ENCODE measurements around the gene DHH.

DHH gene

GRCh38 chr12:49057888-49058287, 36.7 kb downstream of the DHH start (continued):
- TF ChIP-seq ZNF335 (tag by site-specific recombination; conservative IDR thresholded peaks at IDR 0.05) = peak; percentile 27

- no peak overlapping the region for H3K4me3 ChIP-seq (ENCODE audit: low read depth, low read length)
- TF ChIP-seq ZBTB11 (tag by site-specific recombination; conservative IDR thresholded peaks at IDR 0.05; ENCODE audit: low read depth) (peak; percentile 94), ZNF311 (tag by site-specific recombination; IDR thresholded peaks at IDR 0.05; ENCODE audit: borderline replicate concordance) (no peak), ZNF140 (tag by site-specific recombination; IDR thresholded peaks at IDR 0.05) (no peak), ZNF768 (tag by site-specific recombination; IDR thresholded peaks at IDR 0.05) (peak; percentile 60; the same call in 1 of the 2 replicates), ZNF169 (tag by site-specific recombination; IDR thresholded peaks at IDR 0.05) (no peak), ZNF341 (tag by site-specific recombination; IDR thresholded peaks at IDR 0.05; ENCODE audit: low read depth) (peak; percentile 67), ZNF473 (tag by site-specific recombination; IDR thresholded peaks at IDR 0.05) (no peak), ZNF335 (tag by site-specific recombination; conservative IDR thresholded peaks at IDR 0.05) (peak; percentile 25; the same call in 1 of the 2 replicates), ZNF76 (tag by site-specific recombination; IDR thresholded peaks at IDR 0.05; ENCODE audit: borderline replicate concordance, low read depth) (peak; percentile 89), TRIM28 (IDR thresholded peaks at IDR 0.05; ENCODE audit: borderline replicate concordance, low read length) (peak; percentile 43; the same call in 1 of the 2 replicates), ZBTB6 (tag by site-specific recombination; IDR thresholded peaks at IDR 0.05) (peak; percentile 79), ZBTB17 (tag by site-specific recombination; IDR thresholded peaks at IDR 0.05) (peak; percentile 76), ZNF600 (tag by site-specific recombination; IDR thresholded peaks at IDR 0.05) (peak; percentile 96), ZBTB20 (tag by site-specific recombination; IDR thresholded peaks at IDR 0.05) (0 out of 2 replicates have a peak, but pooled peaks have one; percentile 25), ZBTB48 (tag by site-specific recombination; IDR thresholded peaks at IDR 0.05) (peak; percentile 58; the same call in 1 of the 2 replicates), SCRT1 (tag by site-specific recombination; IDR thresholded peaks at IDR 0.05; ENCODE audit: borderline replicate concordance) (no peak), ZFP3 (tag by site-specific recombination; IDR thresholded peaks at IDR 0.05; ENCODE audit: low read depth) (no peak), SP2 (tag by site-specific recombination; IDR thresholded peaks at IDR 0.05) (peak; percentile 47), YY1 (tag by site-specific recombination; IDR thresholded peaks at IDR 0.05) (no peak), HOXC10 (CRISPR knock-in tag; IDR thresholded peaks at IDR 0.05) (no peak), ZNF394 (tag by site-specific recombination; IDR thresholded peaks at IDR 0.05; ENCODE audit: borderline replicate concordance) (peak; percentile 91), PRDM1 (tag by site-specific recombination; IDR thresholded peaks at IDR 0.05) (peak; percentile 98), ZNF302 (tag by site-specific recombination; IDR thresholded peaks at IDR 0.05; ENCODE audit: low read depth) (no peak)
- ChIA-PET CTCF (interaction anchor here (0.6 to 2.4 kb wide), 8 partner anchors 10 to 207 kb away, joined by 3 to 18 read pairs (median 5); no protein-coding TSS in a partner anchor), POLR2A (interaction anchor here (0.8 to 1.6 kb wide), 4 partner anchors 14 to 75 kb away, joined by 3 to 7 read pairs (median 4); partner anchors contain the start of genes RHEBL1 and TUBA1B)
- H3K9me3 ChIP-seq (ENCODE audit: control insufficient read depth, insufficient read depth, low read depth, low read length) = no peaks in the 10 kb centered on the region
- H3K27ac ChIP-seq (ENCODE audit: extremely low read depth, low read depth, low read length) = no peak overlapping the region
- H3K36me3 ChIP-seq (ENCODE audit: control insufficient read depth in 2 of 2, insufficient read depth in 1 of 2, low read length in 2 of 2) = peaks cover 23 to 48% of the 10 kb centered on the region in 2 experiments
- peaks cover 11% of the 10 kb centered on the region for H3K4me1 ChIP-seq (ENCODE audit: control insufficient read depth, insufficient read depth, low read length)
Measured at GRCh38 chr12:49055978-49056754, 38.4 kb downstream of the DHH start.
